ENCODE results near the gene TRNT1.

GRCh38 chr3:3102751-3103150 is 24.0 kb upstream of the TRNT1 start:
- TF ChIP-seq CTCF (IDR thresholded peaks at IDR 0.05; ENCODE audit: low read length) (no peak), EZH2 (IDR thresholded peaks at IDR 0.05; ENCODE audit: borderline replicate concordance, low read length) (no peak)

All from OCI-LY1 (cell line).